ENCODE results near the gene DTNA.
A peak's percentile ranks its signal among the peaks of the same experiment; 100 is the strongest.
"Not testable (repeated sequence)": the region's sequence is repeated elsewhere in the genome, so short reads cannot be mapped to it uniquely, and the experiment has no call there.

DTNA gene

GRCh38 chr18:34709750-34710441 lies at the start of gene DTNA:
DTNA (plus strand) TSS chr18:34710298; CDS start chr18:34755977, 45,679 bp downstream.
- peak; percentile 86 for DNase-seq (ENCODE audit: low spot score)

GRCh38 chr18:34660572-34660971 lies 49.5 kb upstream of the DTNA start:
- DNase-seq (ENCODE audit: low spot score), result no peak

- DNase-seq (ENCODE audit: low spot score), result peak; percentile 49
These were observed 48.5 kb upstream of the DTNA start for GRCh38 chr18:34661464-34662087.

- no peak for DNase-seq (ENCODE audit: low spot score)
These were observed 33.1 kb upstream of the DTNA start for GRCh38 chr18:34676816-34677574.

DNA sequence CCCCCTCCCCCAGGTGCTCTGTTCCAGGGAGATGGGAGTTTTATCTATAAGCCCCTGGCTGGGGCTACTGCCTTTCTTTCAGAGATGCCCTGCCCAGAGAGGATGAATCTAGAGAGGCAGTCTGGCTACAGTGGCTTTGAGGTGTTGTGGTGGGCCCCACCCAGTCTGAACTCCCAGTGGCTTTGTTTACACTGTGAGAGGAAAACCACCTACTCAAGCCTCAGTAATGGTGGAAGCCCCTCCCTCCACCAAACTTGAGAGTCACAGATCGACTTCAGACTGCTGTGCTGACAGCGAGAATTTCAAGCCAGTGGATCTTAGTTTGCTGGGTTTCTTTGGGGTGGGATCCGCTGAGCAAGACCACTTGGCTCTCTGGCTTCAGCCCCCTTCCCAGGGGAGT lies 20.3 kb upstream of the DTNA start:
- DNase-seq (ENCODE audit: low spot score), result not testable (repeated sequence)

DNA sequence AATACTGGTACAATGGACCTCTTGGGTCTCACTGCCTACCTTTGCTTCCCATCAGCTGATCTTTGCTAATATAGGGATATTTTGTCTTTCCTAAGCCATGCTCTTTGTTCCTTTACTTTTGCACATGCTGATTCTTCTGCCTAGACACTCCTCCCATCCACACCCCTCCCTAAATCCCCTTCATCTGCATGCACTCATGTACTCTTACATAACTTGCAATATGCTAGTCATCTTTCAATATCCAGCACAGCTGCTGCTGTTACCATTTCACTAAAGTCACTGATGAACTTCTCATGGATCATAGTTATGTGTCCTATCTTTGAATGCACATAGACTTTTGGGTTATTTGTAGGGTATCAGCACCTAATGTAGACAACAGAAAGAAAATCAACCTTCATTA lies 18.5 kb upstream of the DTNA start:
- no peak for DNase-seq (ENCODE audit: low spot score)

DNA sequence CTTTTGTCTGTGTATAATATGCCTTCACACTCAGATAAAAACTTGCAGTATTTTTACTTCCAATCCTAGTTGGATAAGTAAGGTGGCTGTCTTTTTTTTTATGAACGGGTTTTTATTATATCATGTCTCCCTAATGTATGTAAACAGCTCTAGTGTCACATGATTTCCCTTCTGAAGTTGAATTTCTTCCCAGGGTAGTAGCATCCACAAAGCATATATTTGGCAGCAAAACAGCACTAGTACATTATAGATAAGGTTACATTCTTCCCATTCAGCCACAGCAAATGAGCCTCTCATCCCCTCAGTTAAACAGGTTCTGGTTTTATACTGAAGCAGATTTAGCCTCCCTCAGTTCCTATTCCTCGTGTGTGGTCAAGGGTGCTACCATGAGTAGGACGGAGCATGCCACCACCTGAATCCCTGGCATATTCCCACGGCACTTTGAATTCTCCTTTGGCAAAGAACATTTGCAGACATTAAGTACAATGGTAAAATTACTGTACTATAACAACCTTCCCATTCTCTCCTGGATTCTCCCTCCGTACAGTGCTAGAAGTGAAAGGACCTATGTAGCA lies 15.4 kb upstream of the DTNA start:
- DNase-seq (ENCODE audit: low spot score), result no peak

GRCh38 chr18:34695310-34695709 lies 14.8 kb upstream of the DTNA start:
- DNase-seq (ENCODE audit: low spot score), result no peak

DNA sequence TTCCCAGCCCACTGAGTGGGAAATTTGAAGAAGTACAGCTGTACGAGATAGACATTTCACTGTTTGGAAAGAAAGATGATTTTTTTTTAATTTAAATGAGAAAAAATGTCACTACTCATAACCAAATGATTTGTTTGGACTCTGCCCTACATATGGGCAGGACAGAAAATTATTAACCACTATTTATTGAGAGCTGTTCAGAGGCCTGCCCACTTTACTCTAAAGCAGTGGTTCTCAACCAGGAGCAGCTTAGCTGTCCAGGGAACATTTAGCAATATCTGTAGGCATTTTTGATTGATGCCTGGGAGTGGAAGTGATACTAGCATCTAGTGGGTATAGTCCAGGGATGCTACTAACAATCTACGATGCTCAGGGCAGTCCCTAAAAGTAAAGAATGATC lies 13.4 kb upstream of the DTNA start:
- DNase-seq (ENCODE audit: low spot score), result no peak

GRCh38 chr18:34697233-34697632 lies 12.9 kb upstream of the DTNA start:
- DNase-seq (ENCODE audit: low spot score), result no peak

- no peak for DNase-seq (ENCODE audit: low spot score)
These were observed 12.2 kb upstream of the DTNA start for GRCh38 chr18:34697891-34698290.

- no peak for DNase-seq (ENCODE audit: low spot score)
These were observed 8.2 kb upstream of the DTNA start for GRCh38 chr18:34701911-34702310.

DNA sequence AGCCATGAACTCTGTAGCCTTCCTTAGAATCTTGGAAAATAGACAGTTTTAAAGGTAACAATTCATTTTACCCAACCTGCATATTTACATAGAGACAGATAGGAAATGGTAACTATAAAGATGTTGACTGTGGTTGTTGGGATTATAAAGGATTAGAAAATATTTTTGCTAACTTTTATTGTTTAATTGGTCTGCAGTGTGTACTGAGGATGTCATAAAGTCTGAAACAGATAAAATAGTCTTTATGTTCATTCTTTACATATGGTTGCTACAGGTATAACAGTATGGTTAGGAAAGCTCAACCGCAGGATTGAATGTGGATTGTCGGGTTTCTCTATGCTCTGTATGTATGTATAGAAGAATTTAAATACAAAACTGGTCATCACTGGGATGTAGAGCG lies 7.3 kb upstream of the DTNA start:
- no peak for DNase-seq (ENCODE audit: low spot score)

DNA sequence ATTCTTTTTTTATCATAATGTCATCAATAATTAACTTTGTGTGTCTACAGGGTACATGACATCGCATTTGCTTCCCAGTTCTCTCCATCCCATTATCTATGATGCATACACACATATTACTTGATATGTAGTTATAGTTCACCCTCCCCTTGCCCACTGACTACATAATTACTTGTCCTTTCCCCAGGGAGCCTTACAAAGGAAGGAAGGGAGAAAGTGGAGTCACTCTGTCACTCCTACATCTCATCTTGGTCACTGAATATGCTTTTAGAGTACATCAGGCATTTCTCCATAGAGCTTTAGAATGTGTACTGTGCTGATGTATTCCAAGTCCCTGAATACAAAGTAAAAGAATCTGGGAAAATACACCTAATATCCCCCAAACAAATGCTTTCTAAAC lies 6.0 kb upstream of the DTNA start:
- DNase-seq (ENCODE audit: low spot score), result no peak

- DNase-seq (ENCODE audit: low spot score), result no peak
These were observed 5.3 kb upstream of the DTNA start for GRCh38 chr18:34704823-34705222.

GRCh38 chr18:34707670-34708069 lies 2.4 kb upstream of the DTNA start:
- peak; percentile 64 for DNase-seq (ENCODE audit: low spot score)

DNA sequence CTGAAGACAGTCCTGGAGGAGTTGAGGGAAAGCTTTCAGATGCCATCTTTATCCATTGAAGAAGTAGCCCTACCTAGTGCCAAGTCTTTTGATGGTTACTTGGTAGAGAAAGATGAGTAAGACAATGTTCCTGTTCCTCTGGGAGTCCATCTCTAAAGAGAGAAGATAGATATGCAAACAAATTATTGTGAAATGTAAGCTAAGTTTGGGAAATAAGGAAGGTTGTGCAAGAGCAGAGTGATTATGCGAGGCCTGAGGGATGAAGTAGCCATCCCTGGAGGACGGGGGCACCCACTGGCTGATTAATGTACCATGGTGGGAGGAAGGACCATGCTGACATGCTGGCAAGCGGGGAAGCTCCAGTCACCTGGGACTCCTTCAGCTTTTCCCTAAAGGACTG lies 994 bp upstream of the DTNA start:
- DNase-seq (ENCODE audit: low spot score), result no peak

DNA sequence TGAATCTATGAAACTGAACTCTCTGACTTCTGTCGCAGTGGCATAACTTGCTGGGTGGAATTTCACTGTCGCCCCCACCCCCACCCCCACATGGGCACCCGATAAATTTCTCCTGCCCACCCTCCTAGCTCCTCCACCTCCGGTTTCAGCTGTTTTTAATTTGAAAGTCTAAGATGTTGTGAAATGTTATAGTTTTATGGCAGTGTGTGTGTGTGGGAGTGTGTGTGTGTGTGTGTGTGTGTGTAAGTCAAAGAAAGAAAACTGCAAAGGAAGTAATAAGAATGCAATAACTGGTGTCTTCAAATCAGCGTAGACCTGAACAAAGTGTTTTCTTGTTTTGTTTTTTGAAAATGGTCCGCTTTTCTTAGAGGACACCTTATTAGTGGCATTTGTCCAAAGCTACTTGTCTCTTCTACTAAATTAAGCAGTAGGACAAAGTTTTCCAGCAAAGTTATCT lies 388 bp downstream of the DTNA start:
- DNase-seq (ENCODE audit: low spot score), result no peak

DNA sequence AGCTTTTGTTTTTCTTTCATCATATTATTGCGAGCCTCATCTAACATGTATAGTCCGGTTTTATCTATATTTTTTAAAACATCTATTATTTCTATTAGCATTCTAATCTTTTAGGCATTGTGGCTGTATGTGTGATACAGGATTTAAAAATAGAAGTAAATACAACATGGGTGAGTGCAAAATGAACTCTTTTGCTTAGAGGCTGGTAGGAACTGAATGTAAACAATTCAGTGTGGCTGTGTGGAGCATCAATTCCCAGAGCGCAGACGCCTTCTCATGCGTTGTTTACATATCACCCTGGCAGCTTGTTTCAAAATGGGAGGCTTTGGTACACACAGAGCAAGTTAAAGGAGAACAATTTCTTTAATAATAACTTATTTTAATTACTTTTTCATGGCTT lies 836 bp downstream of the DTNA start:
- DNase-seq (ENCODE audit: low spot score), result no peak

- DNase-seq (ENCODE audit: low spot score), result not testable (repeated sequence)
These were observed 6.0 kb downstream of the DTNA start for GRCh38 chr18:34716111-34716510.

- no peak for DNase-seq (ENCODE audit: low spot score)
These were observed 8.5 kb downstream of the DTNA start for GRCh38 chr18:34718610-34719009.

GRCh38 chr18:34720220-34720619 lies 10.1 kb downstream of the DTNA start:
- no peak for DNase-seq (ENCODE audit: low spot score)

- DNase-seq (ENCODE audit: low spot score), result no peak
These were observed 13.0 kb downstream of the DTNA start for GRCh38 chr18:34723143-34723542.
